Smooth muscle cell (in vitro differentiated cells): ENCODE measurements around the gene ASIC5. TPM values are rescaled to one million over a fixed set of nuclear protein-coding genes. Genes with fewer than 3 reads are reported as not detected.

Experiments used
- DNase-seq: peaks from one replicate; lab custom pipeline; 2025; ENCODE audit not compliant: unreplicated experiment; lab: John Stamatoyannopoulos, UW
- H2AFZ ChIP-seq: fragments of 200-600 bp; sonication (generic); 2 replicates; pipeline ENCODE4 v1.6.0; 2016; ENCODE audit warnings: antibody characterized with exemption, low read depth, mild to moderate bottlenecking
- H3F3A ChIP-seq: fragments of 200-600 bp; sonication (generic); 2 replicates; pipeline ENCODE4 v1.6.0; 2017; ENCODE audit warnings: antibody characterized with exemption, low read depth
- H3K27ac ChIP-seq: fragments of 200-600 bp; sonication (generic); 2 replicates; pipeline ENCODE4 v1.5.1; 2016; ENCODE audit warnings: low read depth, mild to moderate bottlenecking
- H3K27me3 ChIP-seq: fragments of 200-600 bp; sonication (generic); 2 replicates; pipeline ENCODE4 v1.6.1; 2016; ENCODE audit warnings: low read depth, mild to moderate bottlenecking
- H3K36me3 ChIP-seq: fragments of 200-600 bp; sonication (generic); 2 replicates; pipeline ENCODE4 v1.5.1; 2016; ENCODE audit warnings: low read depth
- H3K4me1 ChIP-seq: fragments of 200-600 bp; sonication (generic); 2 replicates; pipeline ENCODE4 v1.5.1; 2016; ENCODE audit warnings: low read depth
- H3K4me2 ChIP-seq: fragments of 200-600 bp; sonication (generic); 2 replicates; pipeline ENCODE4 v1.6.0; 2016; ENCODE audit warnings: mild to moderate bottlenecking
- H3K4me3 ChIP-seq: fragments of 200-600 bp; sonication (generic); 2 replicates; pipeline ENCODE4 v1.5.1; 2016; ENCODE audit warnings: mild to moderate bottlenecking
- H3K79me2 ChIP-seq: fragments of 200-600 bp; sonication (generic); 2 replicates; pipeline ENCODE4 v1.6.0; 2016; ENCODE audit warnings: low read depth, mild to moderate bottlenecking
- H3K9ac ChIP-seq: fragments of 200-600 bp; sonication (generic); 2 replicates; pipeline ENCODE4 v1.6.0; 2016; ENCODE audit warnings: low read depth
- H3K9me3 ChIP-seq: fragments of 200-600 bp; sonication (generic); replicated peaks from 2 replicates; pipeline ENCODE4 v1.5.1; 2016; ENCODE audit warnings: low read depth
- H4K20me1 ChIP-seq: fragments of 200-600 bp; sonication (generic); 2 replicates; pipeline ENCODE4 v1.6.0; 2016; ENCODE audit warnings: low read depth
- WGBS: methylation state at CpG from one replicate; pipeline ENCODE4 v1.1.7; 2016; ENCODE audit warnings: low lambda C conversion rate; 5-methylcytosine and 5-hydroxymethylcytosine counted together
- polyA plus RNA-seq: library from polyadenylated mRNA; unstranded; fragments of >200 nt; fragmentation: Nextera tagmentation; extraction: Ambion mirVana; gene quantifications from 2 replicates; pipeline ENCODE4 v1.2.1, GENCODE V29; 2016
- total RNA-seq: library from RNA; depleted of rRNA; stranded (reverse); fragments of >200 nt; gene quantifications from 2 replicates; pipeline ENCODE4 v1.2.3, GENCODE V29; 2014
- TF ChIP-seq, protein P1 (sequence below): fragments of 200-600 bp; sonication (generic); IDR thresholded peaks from 2 replicates; pipeline ENCODE4 v1.5.1; 2017; ENCODE audit warnings: borderline replicate concordance, mild to moderate bottlenecking, antibody characterized with exemption; ENCODE audit not compliant: insufficient read depth, poor library complexity, severe bottlenecking

The ASIC5 gene
- total and polyA plus RNA-seq, 2 experiments from 2014 or later = not detected

DNA sequence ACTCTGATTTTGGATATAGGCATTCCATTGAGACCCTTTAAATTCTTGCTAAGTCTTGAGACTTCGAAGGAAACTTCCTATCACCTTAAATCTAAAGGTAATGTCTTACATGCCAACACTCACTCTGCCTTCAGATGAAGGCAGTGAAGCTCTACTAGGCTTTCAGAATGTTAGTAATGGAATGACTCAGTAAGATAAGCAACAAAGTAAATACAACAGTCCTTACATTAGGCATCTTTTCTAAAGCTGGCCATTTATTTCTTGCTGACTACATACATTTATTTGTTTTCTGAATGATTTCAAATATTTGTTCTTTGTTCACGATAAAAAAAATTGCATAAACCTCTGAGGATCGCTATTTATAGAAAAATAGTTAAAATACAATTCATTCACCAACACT is 43.5 kb downstream of the ASIC5 start:
- no peak overlapping the region for H3K4me3 ChIP-seq
- H3K27me3 ChIP-seq = no peaks in the 10 kb centered on the region
- H4K20me1 ChIP-seq = no peaks in the 10 kb centered on the region
- peak overlapping the region; percentile 21 for H3K4me2 ChIP-seq
- no peaks in the 10 kb centered on the region for H3F3A ChIP-seq
- H3K4me1 ChIP-seq = no peaks in the 10 kb centered on the region
- no peak overlapping the region for H2AFZ ChIP-seq
- H3K36me3 ChIP-seq = no peaks in the 10 kb centered on the region
- H3K27ac ChIP-seq = no peak overlapping the region
- DNase-seq = no peak
- WGBS = 43% methylated on average over 3 of the region's 3 CpGs
- TF ChIP-seq, protein P1, sequence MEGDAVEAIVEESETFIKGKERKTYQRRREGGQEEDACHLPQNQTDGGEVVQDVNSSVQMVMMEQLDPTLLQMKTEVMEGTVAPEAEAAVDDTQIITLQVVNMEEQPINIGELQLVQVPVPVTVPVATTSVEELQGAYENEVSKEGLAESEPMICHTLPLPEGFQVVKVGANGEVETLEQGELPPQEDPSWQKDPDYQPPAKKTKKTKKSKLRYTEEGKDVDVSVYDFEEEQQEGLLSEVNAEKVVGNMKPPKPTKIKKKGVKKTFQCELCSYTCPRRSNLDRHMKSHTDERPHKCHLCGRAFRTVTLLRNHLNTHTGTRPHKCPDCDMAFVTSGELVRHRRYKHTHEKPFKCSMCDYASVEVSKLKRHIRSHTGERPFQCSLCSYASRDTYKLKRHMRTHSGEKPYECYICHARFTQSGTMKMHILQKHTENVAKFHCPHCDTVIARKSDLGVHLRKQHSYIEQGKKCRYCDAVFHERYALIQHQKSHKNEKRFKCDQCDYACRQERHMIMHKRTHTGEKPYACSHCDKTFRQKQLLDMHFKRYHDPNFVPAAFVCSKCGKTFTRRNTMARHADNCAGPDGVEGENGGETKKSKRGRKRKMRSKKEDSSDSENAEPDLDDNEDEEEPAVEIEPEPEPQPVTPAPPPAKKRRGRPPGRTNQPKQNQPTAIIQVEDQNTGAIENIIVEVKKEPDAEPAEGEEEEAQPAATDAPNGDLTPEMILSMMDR = no peak
- no peaks in the 10 kb centered on the region for H3K9me3 ChIP-seq
- H3K9ac ChIP-seq = no peak overlapping the region
- H3K79me2 ChIP-seq = no peaks in the 10 kb centered on the region

DNA sequence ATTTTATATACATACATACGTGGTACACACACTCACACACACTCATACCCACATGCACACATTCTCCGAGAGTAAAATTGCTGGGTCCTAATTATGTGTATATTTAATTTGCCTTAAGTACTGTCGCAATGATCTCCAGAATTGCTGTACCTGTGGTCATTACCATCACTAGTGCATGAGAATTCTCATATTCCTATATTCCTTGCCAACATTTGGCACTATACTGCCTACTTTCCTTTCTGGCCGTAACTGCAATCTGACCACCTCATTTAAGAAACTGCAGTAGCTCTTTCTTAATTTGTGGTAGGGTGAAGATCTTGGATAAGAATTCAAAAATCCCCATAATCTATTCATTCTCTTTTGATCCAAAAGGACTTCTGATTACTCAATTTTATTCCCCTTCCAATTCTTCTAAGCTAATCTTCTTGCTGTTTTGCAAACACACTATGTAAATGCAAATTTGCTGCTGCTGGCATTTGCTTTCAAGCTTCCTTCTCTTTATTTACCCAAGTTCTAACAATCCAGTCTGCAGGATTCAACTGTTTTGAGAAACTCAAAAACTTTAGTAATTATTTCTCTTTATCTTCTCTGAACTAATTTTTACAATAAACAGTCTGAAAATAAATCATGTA is 45.1 kb downstream of the ASIC5 start:
- H3K4me2 ChIP-seq = no peak overlapping the region
- H4K20me1 ChIP-seq = no peaks in the 10 kb centered on the region
- no peak for DNase-seq
- no peak overlapping the region for H3K9ac ChIP-seq
- no peak overlapping the region for H3K4me3 ChIP-seq
- no peaks in the 10 kb centered on the region for H3K27me3 ChIP-seq
- 90% methylated on average over 4 of the region's 4 CpGs for WGBS
- no peaks in the 10 kb centered on the region for H3F3A ChIP-seq
- no peak overlapping the region for H3K27ac ChIP-seq
- H3K9me3 ChIP-seq = no peaks in the 10 kb centered on the region
- H3K4me1 ChIP-seq = no peaks in the 10 kb centered on the region
- H3K79me2 ChIP-seq = no peaks in the 10 kb centered on the region
- peak overlapping the region; percentile 52 for H2AFZ ChIP-seq
- TF ChIP-seq, protein P1 = no peak
- no peaks in the 10 kb centered on the region for H3K36me3 ChIP-seq

DNA sequence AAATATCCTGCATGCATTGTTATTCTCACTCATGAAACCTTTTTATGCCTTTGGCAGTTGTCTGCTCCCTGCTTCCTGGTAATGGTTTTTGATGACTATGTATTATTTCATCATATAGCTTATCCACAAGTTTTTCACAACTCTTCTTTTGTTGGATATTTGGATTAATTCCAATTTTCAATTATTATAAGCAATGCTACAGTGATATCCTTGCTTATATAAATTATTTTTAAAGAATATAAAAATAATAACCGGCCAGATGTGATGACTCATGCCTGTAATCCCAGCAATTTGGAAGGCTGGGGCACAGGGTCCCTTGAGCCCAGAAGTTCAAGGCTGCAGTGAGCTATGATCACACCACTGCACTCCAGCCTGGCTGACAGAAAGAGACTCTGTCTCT is 47.0 kb downstream of the ASIC5 start:
- no peaks in the 10 kb centered on the region for H4K20me1 ChIP-seq
- H3F3A ChIP-seq = no peaks in the 10 kb centered on the region
- no peak for DNase-seq
- WGBS = 76% methylated on average over 1 of the region's 1 CpG
- H3K36me3 ChIP-seq = no peaks in the 10 kb centered on the region
- H3K4me2 ChIP-seq = no peak overlapping the region
- H3K27me3 ChIP-seq = no peaks in the 10 kb centered on the region
- no peaks in the 10 kb centered on the region for H3K9me3 ChIP-seq
- H3K27ac ChIP-seq = no peak overlapping the region
- H3K9ac ChIP-seq = no peak overlapping the region
- H3K4me3 ChIP-seq = no peak overlapping the region
- H3K4me1 ChIP-seq = no peaks in the 10 kb centered on the region
- H3K79me2 ChIP-seq = no peaks in the 10 kb centered on the region
- no peak overlapping the region for H2AFZ ChIP-seq
- TF ChIP-seq, protein P1 = no peak

DNA sequence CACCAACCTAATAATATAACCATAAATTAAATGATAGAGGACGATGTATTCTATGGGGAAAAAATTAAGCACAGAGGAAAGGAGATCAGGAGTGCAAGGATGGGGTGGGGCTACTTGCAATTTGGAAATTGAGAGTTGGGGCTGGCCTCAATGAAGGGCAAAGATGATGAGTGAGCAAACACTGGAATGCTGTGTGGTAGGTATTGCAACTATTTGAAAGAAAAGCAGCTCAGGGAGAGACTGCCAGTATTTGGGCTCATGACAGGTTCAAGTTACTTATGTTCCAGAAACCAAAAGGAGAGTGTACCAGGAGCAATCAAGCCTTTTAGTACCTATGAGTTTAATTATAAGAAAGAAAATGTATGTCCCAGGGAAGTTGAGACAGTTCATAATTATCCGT is 47.4 kb downstream of the ASIC5 start:
- no peak overlapping the region for H3K27ac ChIP-seq
- WGBS = 85% methylated on average over 2 of the region's 2 CpGs

More for the DNA sequence above, 47.4 kb downstream of the ASIC5 start:
- TF ChIP-seq, protein P1 = no peak
- Histone ChIP-seq H3K4me3 (no peak overlapping the region), H3K4me2 (no peak overlapping the region), H3K27me3 (no peaks in the 10 kb centered on the region), H3F3A (no peaks in the 10 kb centered on the region), H3K9ac (no peak overlapping the region), H4K20me1 (no peaks in the 10 kb centered on the region), H2AFZ (no peak overlapping the region), H3K9me3 (no peaks in the 10 kb centered on the region), H3K36me3 (no peaks in the 10 kb centered on the region), H3K4me1 (no peaks in the 10 kb centered on the region), H3K79me2 (no peaks in the 10 kb centered on the region)
- DNase-seq = no peak
